ENCODE results near the gene CNTF. TPM values are rescaled to one million over a fixed set of nuclear protein-coding genes. Genes with fewer than 3 reads are reported as not detected.

CNTF gene
- total and polyA plus RNA-seq, 8 donors = 0.28 to 0.63 (median 0.46) TPM

- Histone ChIP-seq H3K4me3 (no peak overlapping the region), H3K27ac (no peak overlapping the region), H3K36me3 (no peaks in the 10 kb centered on the region), H3K27me3 (no peaks in the 10 kb centered on the region), H3K9me3 (no peaks in the 10 kb centered on the region), H3K4me1 (no peaks in the 10 kb centered on the region)
- ATAC-seq (no peak), DNase-seq (no peak), FAIRE-seq (no peak)
- no peak for TF ChIP-seq CTCF (IDR thresholded peaks at IDR 0.05)
- intact Hi-C loops (cut with DNase I) = loop anchor here in 1 of 3 donors (10.0 kb wide), 1 partner anchor 139 kb away; no protein-coding TSS in a partner anchor
These were observed 23.4 kb downstream of the CNTF start for GRCh38 chr11:58645854-58646253.

GRCh38 chr11:58647141-58647699 lies 24.8 kb downstream of the CNTF start:
- Histone ChIP-seq H3K4me3 (no peak overlapping the region), H3K9me3 (no peaks in the 10 kb centered on the region), H3K36me3 (no peaks in the 10 kb centered on the region), H3K27ac (no peak overlapping the region), H3K27me3 (no peaks in the 10 kb centered on the region), H3K4me1 (no peaks in the 10 kb centered on the region)
- no peak for TF ChIP-seq CTCF (IDR thresholded peaks at IDR 0.05)
- intact Hi-C loops (cut with DNase I) = loop anchor here in 1 of 3 donors (10.0 kb wide), 1 partner anchor 138 kb away; no protein-coding TSS in a partner anchor
- no peak for FAIRE-seq
- no peak for ATAC-seq
- WGBS, 2 donors = 84 to 96% methylated on average over 2 of the region's 2 CpGs
- no peak for DNase-seq

GRCh38 chr11:58647866-58648265 lies 25.4 kb downstream of the CNTF start:
- no peak for TF ChIP-seq CTCF (IDR thresholded peaks at IDR 0.05)
- Histone ChIP-seq H3K27ac (no peak overlapping the region), H3K27me3 (no peaks in the 10 kb centered on the region), H3K36me3 (no peaks in the 10 kb centered on the region), H3K4me1 (no peaks in the 10 kb centered on the region), H3K4me3 (no peak overlapping the region), H3K9me3 (no peaks in the 10 kb centered on the region)
- FAIRE-seq = no peak
- no peak for DNase-seq
- 49 to 63% methylated on average over 1 of the region's 1 CpG for WGBS, 2 donors
- ATAC-seq = no peak
- intact Hi-C loops (cut with DNase I) = loop anchor here in 1 of 3 donors (10.0 kb wide), 1 partner anchor 137 kb away; no protein-coding TSS in a partner anchor

GRCh38 chr11:58649623-58650022 lies 27.2 kb downstream of the CNTF start:
- TF ChIP-seq CTCF (IDR thresholded peaks at IDR 0.05) = no peak
- H3K27ac ChIP-seq = no peak overlapping the region
- H3K27me3 ChIP-seq = no peaks in the 10 kb centered on the region
- no peaks in the 10 kb centered on the region for H3K4me1 ChIP-seq
- no peaks in the 10 kb centered on the region for H3K9me3 ChIP-seq
- DNase-seq (no peak), FAIRE-seq (no peak), ATAC-seq (no peak)
- H3K4me3 ChIP-seq = no peak overlapping the region
- intact Hi-C loops (cut with DNase I) = loop anchor here in 1 of 3 donors (10.0 kb wide), 1 partner anchor 135 kb away; no protein-coding TSS in a partner anchor
- H3K36me3 ChIP-seq = no peaks in the 10 kb centered on the region

GRCh38 chr11:58650496-58650895 lies 28.0 kb downstream of the CNTF start:
- Histone ChIP-seq H3K4me1 (no peaks in the 10 kb centered on the region), H3K9me3 (no peaks in the 10 kb centered on the region), H3K36me3 (no peaks in the 10 kb centered on the region), H3K4me3 (no peak overlapping the region), H3K27me3 (no peaks in the 10 kb centered on the region), H3K27ac (no peak overlapping the region)
- FAIRE-seq (no peak), DNase-seq (no peak), ATAC-seq (peak in 3 of 4 donors; percentile 39 to 69 (median 55))
- intact Hi-C loops (cut with DNase I) = no loop called here
- WGBS, 2 donors = 21 to 38% methylated on average over 1 of the region's 1 CpG
- no peak for TF ChIP-seq CTCF (IDR thresholded peaks at IDR 0.05)
